Thoracic aorta (tissue), 2 donors: ENCODE results near the gene PANX1. TPM values are rescaled to one million over a fixed set of nuclear protein-coding genes. Genes with fewer than 3 reads are reported as not detected.

Experiments used
- ATAC-seq: fragments of 150-250 bp; one replicate; pipeline ENCODE4 v1.8.0; 2017; ENCODE audit warnings: low read depth; ENCODE audit not compliant: insufficient number of reproducible peaks, low FRiP score
- DNase-seq: peaks from one replicate; pipeline ENCODE4 v3.0.0-alpha.2; 2020; ENCODE audit warnings: low spot score
- H3K27ac ChIP-seq, 2 donors: fragments of 200-600 bp; sonication (generic); 1 replicate in 1 of 2; 2 replicates in 1 of 2; pipeline ENCODE4 v1.5.1; 2016; ENCODE audit warnings: mild to moderate bottlenecking in 2 of 2, moderate library complexity in 2 of 2
- H3K27me3 ChIP-seq: fragments of 200-600 bp; sonication (generic); replicated peaks from 2 replicates; pipeline ENCODE4 v1.6.0; 2016; ENCODE audit warnings: mild to moderate bottlenecking; ENCODE audit not compliant: insufficient read depth
- H3K36me3 ChIP-seq: fragments of 200-600 bp; sonication (generic); one replicate; pipeline ENCODE4 v1.5.1; 2016
- H3K4me1 ChIP-seq, 2 donors: fragments of 200-600 bp; sonication (generic); 1 replicate in 1 of 2; 2 replicates in 1 of 2; pipeline versions ENCODE4 v1.5.1 to v1.6.0; 2016; ENCODE audit warnings: low read depth in 2 of 2, mild to moderate bottlenecking in 1 of 2; ENCODE audit not compliant: control insufficient read depth in 1 of 2
- H3K4me3 ChIP-seq: fragments of 200-600 bp; sonication (generic); 2 replicates; pipeline ENCODE4 v1.5.1; 2016; ENCODE audit warnings: mild to moderate bottlenecking
- H3K9me3 ChIP-seq: fragments of 200-600 bp; sonication (generic); 2 replicates; pipeline ENCODE4 v1.5.1; 2016
- CTCF ChIP-seq: fragments of 200-600 bp; sonication (generic); IDR thresholded peaks from one replicate; pipeline ENCODE4 v1.5.1; 2019; ENCODE audit warnings: antibody characterized with exemption
- total RNA-seq, 2 donors: library from RNA; depleted of rRNA; stranded (reverse); fragments of >200 nt; gene quantifications; one replicate each; pipeline versions ENCODE4 v1.1.0 to v1.2.3, GENCODE V29; 2016

The PANX1 gene
- total RNA-seq, 2 donors from 2014 or later = 29.6 to 49.2 TPM

DNA sequence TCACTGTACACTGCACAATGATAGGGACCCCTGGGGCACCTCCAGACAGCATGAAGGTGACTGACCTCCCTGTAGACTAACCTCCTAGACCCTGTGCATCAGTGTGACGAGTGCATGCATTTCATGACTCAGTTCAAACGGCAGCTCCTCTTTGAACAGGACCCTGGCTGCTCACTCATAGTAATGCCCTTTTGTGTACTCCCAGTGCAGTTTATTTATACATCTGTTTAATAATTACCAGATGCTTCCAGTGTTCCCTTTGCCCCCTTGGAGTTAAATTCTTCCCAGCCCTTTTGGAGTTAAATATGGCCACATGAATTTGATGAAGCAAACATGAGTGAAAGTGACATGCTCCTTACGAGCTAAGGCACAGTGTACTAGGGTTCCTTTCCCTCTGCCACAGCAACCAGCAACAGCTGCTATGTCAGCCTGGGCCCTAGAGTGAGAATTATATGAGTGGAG lies 72.4 kb downstream of the PANX1 start:
- Histone ChIP-seq H3K27me3 (no peaks in the 10 kb centered on the region), H3K27ac (no peak overlapping the region), H3K36me3 (no peaks in the 10 kb centered on the region), H3K9me3 (no peaks in the 10 kb centered on the region), H3K4me1 (no peaks in the 10 kb centered on the region), H3K4me3 (no peak overlapping the region)
- DNase-seq (no peak), ATAC-seq (no peak)
- no peak for TF ChIP-seq CTCF

DNA sequence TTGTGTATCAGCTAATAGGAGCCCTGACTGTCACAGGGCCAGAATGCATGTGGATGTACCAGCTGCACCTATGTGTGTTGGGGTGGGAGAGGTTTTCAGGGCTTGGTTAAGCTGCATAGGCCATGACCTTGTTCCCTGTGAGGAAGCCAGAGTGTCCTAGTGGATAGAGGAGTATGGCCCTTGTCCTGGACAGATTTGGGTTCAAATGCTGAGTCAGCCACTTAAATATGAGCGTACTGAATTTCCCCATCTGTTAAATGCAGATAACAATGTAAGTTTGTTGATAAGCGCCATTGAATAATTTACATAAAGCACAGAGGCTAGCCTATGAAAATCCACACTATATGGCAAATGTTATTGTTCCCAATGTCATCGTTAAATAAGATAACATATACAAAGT lies 74.4 kb downstream of the PANX1 start:
- no peak for TF ChIP-seq CTCF

GRCh38 chr11:94211261-94211830 lies 82.7 kb downstream of the PANX1 start:
- Histone ChIP-seq H3K9me3 (peaks cover 3% of the 10 kb centered on the region), H3K27ac (no peak overlapping the region), H3K4me3 (no peak overlapping the region), H3K27me3 (no peaks in the 10 kb centered on the region), H3K36me3 (no peaks in the 10 kb centered on the region), H3K4me1 (no peaks in the 10 kb centered on the region)
- DNase-seq (no peak), ATAC-seq (no peak)
- TF ChIP-seq CTCF = no peak

More for the DNA sequence above, 74.4 kb downstream of the PANX1 start:
- Histone ChIP-seq H3K36me3 (no peaks in the 10 kb centered on the region), H3K27me3 (no peaks in the 10 kb centered on the region), H3K4me3 (no peak overlapping the region), H3K9me3 (peaks cover 3% of the 10 kb centered on the region), H3K4me1 (no peaks in the 10 kb centered on the region), H3K27ac (no peak overlapping the region)
- no peak for DNase-seq
- no peak for ATAC-seq

DNA sequence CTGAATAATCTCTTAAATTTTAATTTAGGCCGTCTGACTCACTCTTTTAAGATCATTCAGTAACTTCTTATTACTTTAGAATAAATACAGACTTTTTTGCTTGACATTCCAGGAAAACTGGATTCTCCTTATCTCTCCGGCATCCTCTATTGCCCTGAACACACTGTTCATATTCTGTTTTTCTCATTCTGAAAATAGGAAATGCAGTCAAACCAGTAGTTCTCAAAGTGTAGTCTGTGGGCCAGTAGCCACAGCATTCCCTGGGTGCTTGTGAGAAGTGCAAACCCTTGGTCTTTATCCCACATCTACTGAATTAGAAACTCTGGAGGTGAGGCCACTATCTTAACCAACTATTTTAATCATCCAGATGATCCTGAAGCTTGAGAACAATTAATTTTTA lies 84.3 kb downstream of the PANX1 start:
- H3K27ac ChIP-seq = no peak overlapping the region
- ATAC-seq = no peak
- TF ChIP-seq CTCF = no peak
- no peak for DNase-seq
- no peaks in the 10 kb centered on the region for H3K4me1 ChIP-seq
- no peaks in the 10 kb centered on the region for H3K36me3 ChIP-seq
- H3K27me3 ChIP-seq = no peaks in the 10 kb centered on the region
- no peak overlapping the region for H3K4me3 ChIP-seq
- H3K9me3 ChIP-seq = peaks cover under 1% of the 10 kb centered on the region

DNA sequence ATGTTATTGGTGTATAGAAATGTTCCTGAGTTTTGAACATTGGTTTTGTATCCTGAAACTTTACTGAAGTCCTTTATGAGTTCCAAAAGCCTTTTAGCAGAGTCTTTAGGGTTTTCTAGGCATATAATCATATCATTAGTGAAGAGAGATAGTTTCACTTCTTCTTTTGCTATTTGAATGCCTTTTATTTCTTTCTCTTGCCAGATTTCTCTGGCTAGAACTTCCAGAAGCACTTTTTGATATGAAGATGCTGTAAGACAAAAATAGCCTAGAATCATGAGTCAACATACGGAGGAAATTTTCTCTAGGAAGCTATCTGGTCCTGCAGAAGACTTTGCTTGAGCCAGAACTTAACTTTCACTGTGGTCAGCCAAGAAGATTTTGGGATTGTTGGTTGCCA lies 89.1 kb downstream of the PANX1 start:
- no peaks in the 10 kb centered on the region for H3K36me3 ChIP-seq
- ATAC-seq (no peak), DNase-seq (no peak)
- H3K4me1 ChIP-seq = no peaks in the 10 kb centered on the region
- peaks cover 12% of the 10 kb centered on the region for H3K9me3 ChIP-seq
- no peak for TF ChIP-seq CTCF
- no peak overlapping the region for H3K4me3 ChIP-seq
- H3K27me3 ChIP-seq = no peaks in the 10 kb centered on the region
- no peak overlapping the region for H3K27ac ChIP-seq
